ENCODE data around the gene PLEKHG4B.

The PLEKHG4B gene

GRCh38 chr5:137741-138140 is 45.8 kb downstream of the PLEKHG4B start:
- DNase-seq (ENCODE audit: low spot score): no peak

- DNase-seq (ENCODE audit: low spot score): no peak
Measured at GRCh38 chr5:138936-139335, 47.0 kb downstream of the PLEKHG4B start.

- DNase-seq (ENCODE audit: low spot score): no peak
Measured at GRCh38 chr5:139579-140442, 47.8 kb downstream of the PLEKHG4B start.

GRCh38 chr5:140443-140829 is 48.5 kb downstream of the PLEKHG4B start:
- DNase-seq (ENCODE audit: low spot score): no peak

- DNase-seq (ENCODE audit: low spot score): no peak
Measured at GRCh38 chr5:141211-141610, 49.2 kb downstream of the PLEKHG4B start.

GRCh38 chr5:141761-142160 is 49.8 kb downstream of the PLEKHG4B start:
- DNase-seq (ENCODE audit: low spot score): no peak

- no peak for DNase-seq (ENCODE audit: low spot score)
Measured at GRCh38 chr5:142246-142810, 50.4 kb downstream of the PLEKHG4B start.

- no peak for DNase-seq (ENCODE audit: low spot score)
Measured at GRCh38 chr5:143041-143440, 51.1 kb downstream of the PLEKHG4B start.

- no peak for DNase-seq (ENCODE audit: low spot score)
Measured at GRCh38 chr5:144941-145340, 53.0 kb downstream of the PLEKHG4B start.

- no peak for DNase-seq (ENCODE audit: low spot score)
Measured at GRCh38 chr5:145585-146323, 53.8 kb downstream of the PLEKHG4B start.

- no peak for DNase-seq (ENCODE audit: low spot score)
Measured at GRCh38 chr5:147751-148150, 55.8 kb downstream of the PLEKHG4B start.

GRCh38 chr5:149745-150485 is 57.9 kb downstream of the PLEKHG4B start:
- no peak for DNase-seq (ENCODE audit: low spot score)

GRCh38 chr5:150746-151145 is 58.8 kb downstream of the PLEKHG4B start:
- no peak for DNase-seq (ENCODE audit: low spot score)

GRCh38 chr5:152077-152476 is 60.1 kb downstream of the PLEKHG4B start:
- DNase-seq (ENCODE audit: low spot score): no peak

GRCh38 chr5:153256-153655 is 61.3 kb downstream of the PLEKHG4B start:
- no peak for DNase-seq (ENCODE audit: low spot score)

- DNase-seq (ENCODE audit: low spot score): no peak
Measured at GRCh38 chr5:154236-154635, 62.3 kb downstream of the PLEKHG4B start.

- DNase-seq (ENCODE audit: low spot score): no peak
Measured at GRCh38 chr5:154826-155225, 62.9 kb downstream of the PLEKHG4B start.

GRCh38 chr5:155651-156410 is 63.9 kb downstream of the PLEKHG4B start:
- no peak for DNase-seq (ENCODE audit: low spot score)

- no peak for DNase-seq (ENCODE audit: low spot score)
Measured at GRCh38 chr5:156411-157072, 64.6 kb downstream of the PLEKHG4B start.

- no peak for DNase-seq (ENCODE audit: low spot score)
Measured at GRCh38 chr5:157126-157715, 65.3 kb downstream of the PLEKHG4B start.

GRCh38 chr5:157801-158200 is 65.8 kb downstream of the PLEKHG4B start:
- DNase-seq (ENCODE audit: low spot score): no peak
